CD4-positive, CD25-positive, alpha-beta regulatory T cell (primary cell): ENCODE measurements around the gene LY9. TPM values are rescaled to one million over a fixed set of nuclear protein-coding genes. Genes with fewer than 3 reads are reported as not detected.

ENCODE experiments used
- ATAC-seq, 2 donors: fragments of 150-1000 bp; cut with Tn5 transposase; one replicate each; pipeline ENCODE4 v1.10.0; 2021; ENCODE audit warnings: low read depth in 2 of 2, moderate number of reproducible peaks in 2 of 2, moderate library complexity in 1 of 2
- DNase-seq, 3 donors: peaks; one replicate each; pipeline versions ENCODE4 v3.0.0 to v3.0.0-alpha.2; 2012 to 2022; ENCODE audit warnings: mixed read lengths in 1 of 3
- H3K27ac ChIP-seq: one replicate; pipeline ENCODE4 v1.7.0; 2013; ENCODE audit warnings: mild to moderate bottlenecking, low read length; ENCODE audit not compliant: insufficient read depth, poor library complexity, severe bottlenecking
- H3K27me3 ChIP-seq: one replicate; pipeline ENCODE4 v1.7.0; 2013; ENCODE audit warnings: low read length; ENCODE audit not compliant: control insufficient read depth, insufficient read depth
- H3K36me3 ChIP-seq: one replicate; pipeline ENCODE4 v1.7.0; 2013; ENCODE audit warnings: mild to moderate bottlenecking, low read length, moderate library complexity; ENCODE audit not compliant: control insufficient read depth, insufficient read depth
- H3K4me1 ChIP-seq: 2 replicates; pipeline ENCODE4 v1.7.0; 2013; ENCODE audit warnings: mild to moderate bottlenecking, low read length; ENCODE audit not compliant: insufficient read depth, control insufficient read depth, poor library complexity, severe bottlenecking
- H3K4me3 ChIP-seq: one replicate; pipeline ENCODE4 v1.7.0; 2013; ENCODE audit warnings: low read depth, mild to moderate bottlenecking, low read length, moderate library complexity
- H3K9me3 ChIP-seq, 2 experiments: 1 replicate in 1 of 2; 2 replicates in 1 of 2; pipeline ENCODE4 v1.7.0; 2013; ENCODE audit warnings: low read length in 2 of 2, mild to moderate bottlenecking in 1 of 2, moderate library complexity in 1 of 2; ENCODE audit not compliant: control insufficient read depth in 2 of 2
- H3K27ac Mint-ChIP-seq, 3 donors: one replicate each; pipeline ENCODE4 v1.8.0; 2020 to 2022; ENCODE audit warnings: mild to moderate bottlenecking in 3 of 3, mixed read lengths in 3 of 3, moderate library complexity in 2 of 3
- H3K27me3 Mint-ChIP-seq: one replicate; pipeline ENCODE4 v1.8.0; 2022; ENCODE audit warnings: mild to moderate bottlenecking, mixed read lengths
- H3K36me3 Mint-ChIP-seq: one replicate; pipeline ENCODE4 v1.8.0; 2020; ENCODE audit warnings: mixed read lengths
- H3K4me1 Mint-ChIP-seq, 4 donors: one replicate each; pipeline ENCODE4 v1.8.0; 2020 to 2022; ENCODE audit warnings: mixed read lengths in 4 of 4, mild to moderate bottlenecking in 1 of 4
- H3K4me3 Mint-ChIP-seq, 4 donors: one replicate each; pipeline ENCODE4 v1.8.0; 2020 to 2022; ENCODE audit warnings: mild to moderate bottlenecking in 4 of 4, mixed read lengths in 4 of 4, moderate library complexity in 3 of 4
- H3K9me3 Mint-ChIP-seq, 7 donors: one replicate each; pipeline ENCODE4 v1.8.0; 2020 to 2022; ENCODE audit warnings: mixed read lengths in 7 of 7, mild to moderate bottlenecking in 3 of 7, moderate library complexity in 2 of 7
- polyA plus RNA-seq, 4 donors: library from polyadenylated mRNA; unstranded; fragments of 300-500 nt; fragmentation: Illumina TruSeq; gene quantifications; one replicate each; pipeline ENCODE4 v1.2.3, GENCODE V29; 2021
- total RNA-seq: library from RNA; stranded (reverse); gene quantifications from one replicate; pipeline ENCODE4 v1.2.3, GENCODE V29; 2022

Gene LY9
- total and polyA plus RNA-seq, 5 donors from 2014 or later, result 105 to 147 (median 130) TPM

DNA sequence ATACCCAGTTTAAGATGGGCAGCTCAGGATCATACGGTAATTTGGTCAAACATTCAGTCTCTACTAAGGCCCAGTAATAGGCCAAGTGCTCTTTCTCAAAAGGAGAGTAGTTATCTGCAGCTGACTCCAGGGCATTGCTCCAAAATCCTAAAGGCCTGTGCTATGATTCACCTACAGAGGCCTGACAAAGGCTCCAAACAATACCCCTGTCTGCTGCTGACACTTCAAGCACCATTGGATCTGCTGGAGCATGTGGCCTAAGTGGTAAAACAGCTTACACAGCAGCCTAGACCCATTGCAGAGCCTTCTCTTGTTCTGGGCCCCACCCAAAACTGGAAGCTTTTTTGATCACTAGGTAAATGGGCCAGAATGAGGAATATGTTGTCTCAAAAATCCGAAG, 34.1 kb upstream of the LY9 start:
- no peak overlapping the region for H3K4me3 Mint-ChIP-seq
- no peaks in the 10 kb centered on the region for H3K27me3 Mint-ChIP-seq
- no peaks in the 10 kb centered on the region for H3K36me3 Mint-ChIP-seq
- no peaks in the 10 kb centered on the region for H3K9me3 ChIP-seq
- H3K36me3 ChIP-seq, result no peaks in the 10 kb centered on the region
- DNase-seq, result no peak
- no peaks in the 10 kb centered on the region for H3K27me3 ChIP-seq
- peaks cover 0 to 4% (median 0%) of the 10 kb centered on the region in 7 donors for H3K9me3 Mint-ChIP-seq
- no peak overlapping the region for H3K4me3 ChIP-seq
- H3K27ac Mint-ChIP-seq, result peak overlapping the region in 1 of 3 donors; percentile 63
- H3K27ac ChIP-seq, result no peak overlapping the region
- H3K4me1 Mint-ChIP-seq, result peaks cover 0 to 6% (median 5%) of the 10 kb centered on the region in 4 donors
- H3K4me1 ChIP-seq, result peaks cover 2% of the 10 kb centered on the region
- no peak for ATAC-seq

DNA sequence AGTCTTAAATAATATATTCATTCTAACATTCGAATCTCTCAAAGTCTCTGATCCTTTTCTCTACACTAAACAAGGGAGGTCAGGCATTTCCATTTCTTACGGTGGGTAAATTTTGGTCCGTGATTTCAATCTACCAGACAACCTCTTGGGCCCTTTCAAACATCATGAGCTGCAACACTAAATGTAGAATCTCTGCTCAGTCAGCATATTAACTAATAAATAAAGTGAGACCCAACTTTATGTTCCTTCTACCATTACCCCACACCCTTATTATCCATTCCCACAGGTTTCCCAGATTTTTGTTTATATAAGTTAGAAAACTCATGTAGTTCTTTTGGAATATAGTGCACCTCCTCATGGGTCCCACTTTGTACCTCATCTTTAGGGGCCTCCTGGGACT, 32.0 kb upstream of the LY9 start:
- no peak overlapping the region for H3K4me3 ChIP-seq
- no peak overlapping the region for H3K4me3 Mint-ChIP-seq
- H3K36me3 ChIP-seq, result no peaks in the 10 kb centered on the region
- DNase-seq (no peak), ATAC-seq (no peak)
- peaks cover 16% of the 10 kb centered on the region for H3K4me1 ChIP-seq
- H3K27ac ChIP-seq, result no peak overlapping the region
- peaks cover 0 to 4% (median 0%) of the 10 kb centered on the region in 7 donors for H3K9me3 Mint-ChIP-seq
- H3K27me3 Mint-ChIP-seq, result no peaks in the 10 kb centered on the region
- H3K4me1 Mint-ChIP-seq, result peaks cover 9 to 23% (median 20%) of the 10 kb centered on the region in 4 donors
- H3K9me3 ChIP-seq, result no peaks in the 10 kb centered on the region
- no peaks in the 10 kb centered on the region for H3K36me3 Mint-ChIP-seq
- no peak overlapping the region for H3K27ac Mint-ChIP-seq
- H3K27me3 ChIP-seq, result no peaks in the 10 kb centered on the region

DNA sequence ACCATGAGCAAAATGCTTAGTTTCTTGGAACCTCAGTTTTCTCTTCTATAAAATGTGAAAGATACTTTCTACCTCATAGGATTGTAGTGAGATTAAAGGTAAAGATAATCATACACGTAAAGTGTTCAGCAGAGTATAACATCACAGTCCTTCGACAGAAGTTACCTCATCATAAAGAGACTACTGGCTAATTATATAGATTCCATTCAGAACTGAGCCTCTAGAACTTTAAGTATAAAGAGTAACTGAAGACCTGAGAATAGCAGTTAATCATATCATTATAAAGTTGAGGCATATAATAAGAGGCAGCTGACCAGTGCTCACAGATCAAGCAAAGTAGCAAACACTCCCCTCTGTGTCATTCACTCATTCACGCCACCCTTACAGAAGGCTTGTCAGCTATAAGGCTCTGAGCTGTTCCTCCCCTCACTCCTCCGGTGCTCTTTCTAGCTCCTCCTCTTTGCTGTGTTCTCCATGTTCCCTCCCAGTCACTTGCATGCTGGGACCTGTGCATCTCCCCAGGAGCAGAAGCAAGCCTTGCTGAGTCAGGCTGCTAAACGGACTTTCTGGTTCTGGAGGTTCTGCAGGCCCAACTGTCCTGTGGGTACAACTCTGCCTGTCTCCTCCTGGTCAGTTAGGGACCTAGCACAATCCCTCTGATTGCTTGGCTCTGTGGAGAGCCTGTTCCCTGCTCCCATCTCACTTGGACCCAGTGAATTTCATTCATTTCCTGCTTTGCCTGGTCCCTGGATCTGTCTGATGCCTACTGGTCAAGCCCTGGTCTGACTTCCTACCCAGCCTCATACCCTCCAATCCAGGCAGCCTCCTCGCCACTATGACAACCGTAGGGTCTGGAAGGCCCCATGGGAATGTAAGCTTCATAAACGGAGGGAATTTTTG, 28.3 kb upstream of the LY9 start:
- Mint-ChIP-seq H3K4me1 (peaks cover 14 to 26% (median 20%) of the 10 kb centered on the region in 4 donors), H3K27ac (peak overlapping the region; percentile 93 to 98 (median 97)), H3K36me3 (peaks cover 3% of the 10 kb centered on the region), H3K9me3 (no peaks in the 10 kb centered on the region), H3K4me3 (peak overlapping the region; percentile 61 to 90 (median 86)), H3K27me3 (no peaks in the 10 kb centered on the region)
- DNase-seq (peak in 2 of 3 donors; percentile 22 to 52), ATAC-seq (peak; percentile 37 to 40)
- Histone ChIP-seq H3K27me3 (no peaks in the 10 kb centered on the region), H3K9me3 (no peaks in the 10 kb centered on the region), H3K4me3 (peak overlapping the region; percentile 83), H3K36me3 (no peaks in the 10 kb centered on the region), H3K27ac (peak overlapping the region; percentile 71), H3K4me1 (peaks cover 16% of the 10 kb centered on the region)

DNA sequence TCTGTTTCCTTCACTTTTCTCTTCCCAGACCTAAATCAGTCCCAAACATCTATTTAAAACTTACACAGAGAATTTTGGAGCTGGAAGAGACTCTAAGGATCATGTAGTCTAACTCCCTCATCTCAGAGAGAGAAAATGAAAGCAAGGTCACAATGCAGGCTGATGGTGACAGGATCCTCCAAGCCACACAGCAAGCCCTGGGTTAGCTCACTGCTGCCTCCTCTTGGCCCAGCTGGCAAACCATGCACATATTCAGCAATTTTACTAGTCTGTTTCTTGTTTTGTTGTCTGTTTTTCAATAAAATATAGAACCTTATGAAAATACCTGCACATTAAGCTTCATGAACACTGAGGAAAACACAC, 27.7 kb upstream of the LY9 start:
- ATAC-seq, result peak; percentile 96 to 97
- H3K4me3 Mint-ChIP-seq, result peak overlapping the region; percentile 61 to 90 (median 86)

DNA sequence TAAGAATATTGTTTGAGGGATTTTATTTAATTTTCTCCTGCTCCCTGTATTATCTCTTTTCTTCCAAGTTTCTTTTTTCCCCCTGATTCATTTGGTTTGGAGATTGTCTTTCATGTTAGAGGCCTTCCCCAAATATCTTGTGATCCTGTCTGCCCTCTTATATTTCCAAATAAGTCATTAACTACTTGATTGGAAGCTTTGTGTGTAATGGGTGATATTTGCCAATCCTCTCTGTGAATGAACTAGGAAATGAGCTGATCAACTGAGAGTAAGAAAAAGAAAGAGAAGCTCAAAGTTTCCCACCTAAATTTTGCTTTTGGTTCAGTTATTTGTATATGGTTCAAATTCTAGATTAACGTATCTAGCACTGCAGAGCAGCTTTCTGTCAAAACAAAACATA, 23.6 kb upstream of the LY9 start:
- H3K9me3 Mint-ChIP-seq, result no peaks in the 10 kb centered on the region
- Histone ChIP-seq H3K27me3 (no peaks in the 10 kb centered on the region), H3K9me3 (no peaks in the 10 kb centered on the region), H3K4me1 (peaks cover 10% of the 10 kb centered on the region), H3K27ac (no peak overlapping the region), H3K36me3 (no peaks in the 10 kb centered on the region), H3K4me3 (no peak overlapping the region)
- DNase-seq (no peak), ATAC-seq (no peak)
- peaks cover 10 to 19% (median 15%) of the 10 kb centered on the region in 4 donors for H3K4me1 Mint-ChIP-seq
- H3K27ac Mint-ChIP-seq, result peak overlapping the region in 1 of 3 donors; percentile 4
- no peaks in the 10 kb centered on the region for H3K27me3 Mint-ChIP-seq
- H3K4me3 Mint-ChIP-seq, result no peak overlapping the region
- peaks cover 3% of the 10 kb centered on the region for H3K36me3 Mint-ChIP-seq

More for the DNA sequence above, 27.7 kb upstream of the LY9 start:
- peak; percentile 67 to 93 (median 87) for DNase-seq
- H3K27ac ChIP-seq, result peak overlapping the region; percentile 71
- peak overlapping the region; percentile 93 to 98 (median 97) for H3K27ac Mint-ChIP-seq
- H3K4me3 ChIP-seq, result peak overlapping the region; percentile 83
- H3K4me1 ChIP-seq, result peaks cover 16% of the 10 kb centered on the region
- H3K36me3 Mint-ChIP-seq, result peaks cover 3% of the 10 kb centered on the region
- H3K4me1 Mint-ChIP-seq, result peaks cover 14 to 26% (median 20%) of the 10 kb centered on the region in 4 donors
- no peaks in the 10 kb centered on the region for H3K27me3 ChIP-seq
- H3K9me3 Mint-ChIP-seq, result no peaks in the 10 kb centered on the region
- H3K27me3 Mint-ChIP-seq, result no peaks in the 10 kb centered on the region
- H3K9me3 ChIP-seq, result no peaks in the 10 kb centered on the region
- H3K36me3 ChIP-seq, result no peaks in the 10 kb centered on the region

DNA sequence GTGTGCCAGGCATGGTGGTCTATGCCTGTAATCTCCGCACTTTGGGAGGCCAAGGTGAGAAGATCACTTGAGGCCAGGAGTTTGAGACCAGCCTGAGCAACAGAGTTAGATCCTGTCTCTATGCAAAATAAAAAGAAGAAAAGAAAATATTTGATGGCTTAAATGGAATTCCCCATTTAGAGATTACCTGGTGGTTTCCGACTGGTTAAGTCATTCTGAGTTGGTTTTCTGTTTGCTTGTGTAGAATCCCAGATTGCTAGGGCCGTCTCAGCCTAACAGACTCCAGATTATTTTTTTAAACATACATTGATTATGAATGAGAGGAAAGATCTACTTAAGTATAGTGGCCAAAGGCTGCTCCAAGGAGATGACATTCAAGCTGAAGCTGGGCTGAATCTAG, 22.9 kb upstream of the LY9 start:
- H3K27me3 Mint-ChIP-seq, result no peaks in the 10 kb centered on the region
- Histone ChIP-seq H3K4me3 (no peak overlapping the region), H3K4me1 (peaks cover 2% of the 10 kb centered on the region), H3K27me3 (no peaks in the 10 kb centered on the region), H3K27ac (no peak overlapping the region), H3K36me3 (no peaks in the 10 kb centered on the region), H3K9me3 (no peaks in the 10 kb centered on the region)
- H3K36me3 Mint-ChIP-seq, result peaks cover 3% of the 10 kb centered on the region
- ATAC-seq (no peak), DNase-seq (no peak)
- H3K27ac Mint-ChIP-seq, result peak overlapping the region in 1 of 3 donors; percentile 56
- H3K9me3 Mint-ChIP-seq, result no peaks in the 10 kb centered on the region
- H3K4me3 Mint-ChIP-seq, result no peak overlapping the region
- peaks cover 2 to 15% (median 11%) of the 10 kb centered on the region in 4 donors for H3K4me1 Mint-ChIP-seq

DNA sequence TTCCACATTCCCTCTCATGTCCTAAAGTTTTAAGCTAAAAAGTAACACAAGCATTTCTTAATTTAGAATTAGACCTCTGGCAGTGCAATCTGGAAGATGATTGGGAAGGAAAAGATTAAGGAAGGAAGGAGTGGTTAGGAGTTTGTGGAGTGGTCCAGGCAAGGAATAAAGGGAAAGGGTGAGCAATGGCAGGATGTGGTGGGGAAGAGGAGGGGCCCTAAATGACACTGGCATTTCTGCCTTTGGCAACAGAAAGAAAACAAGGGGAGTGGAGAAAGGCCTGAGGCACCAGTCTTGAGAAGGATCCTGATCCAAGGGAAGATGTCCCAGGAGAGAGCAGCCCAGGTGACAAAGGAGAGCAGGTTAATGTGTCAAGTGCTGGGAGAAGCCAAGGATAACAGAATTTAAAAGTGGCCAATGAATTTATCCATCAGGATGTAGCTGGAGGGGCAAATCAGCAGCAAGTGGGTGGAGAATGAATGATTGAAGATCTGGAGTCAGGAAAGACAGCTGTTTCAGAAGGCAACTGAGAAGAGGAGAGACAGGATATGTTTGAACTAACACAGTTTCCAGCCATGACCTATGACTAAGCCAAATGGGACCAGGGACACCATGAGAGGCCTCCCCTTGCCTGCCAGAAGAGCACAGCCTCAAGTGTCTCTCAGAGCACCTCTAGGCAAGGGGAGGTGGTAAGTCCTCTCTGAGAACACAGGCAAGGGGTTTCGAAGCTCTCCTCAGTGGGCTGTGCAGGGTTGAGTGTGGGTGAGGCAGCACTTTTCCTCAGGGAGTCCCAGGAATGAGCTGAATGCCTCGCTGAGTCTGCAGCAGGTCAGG, 20.9 kb upstream of the LY9 start:
- DNase-seq, result peak in 1 of 3 donors; percentile 20
- Histone ChIP-seq H3K36me3 (no peaks in the 10 kb centered on the region), H3K27ac (no peak overlapping the region), H3K27me3 (no peaks in the 10 kb centered on the region), H3K9me3 (no peaks in the 10 kb centered on the region), H3K4me3 (no peak overlapping the region), H3K4me1 (no peaks in the 10 kb centered on the region)
- no peaks in the 10 kb centered on the region for H3K27me3 Mint-ChIP-seq
- peak overlapping the region in 1 of 3 donors; percentile 10 for H3K27ac Mint-ChIP-seq
- no peak overlapping the region for H3K4me3 Mint-ChIP-seq
- H3K9me3 Mint-ChIP-seq, result no peaks in the 10 kb centered on the region
- peaks cover 0 to 11% (median 7%) of the 10 kb centered on the region in 4 donors for H3K4me1 Mint-ChIP-seq
- H3K36me3 Mint-ChIP-seq, result peaks cover 3% of the 10 kb centered on the region
- no peak for ATAC-seq
